GM21447 (cell line): ENCODE measurements around the gene ZNF521.

Experiments used
- ATAC-seq: cut with Tn5 transposase; IDR thresholded peaks from one replicate; pipeline ENCODE4 v1.9.1; 2021; ENCODE audit not compliant: unreplicated experiment

ZNF521 gene

GRCh38 chr18:25136416-25137196, 215.4 kb downstream of the ZNF521 start:
- no peak for ATAC-seq

- no peak for ATAC-seq
Measured at GRCh38 chr18:25134861-25135260, 217.1 kb downstream of the ZNF521 start.

- ATAC-seq, result no peak
Measured at GRCh38 chr18:25133879-25134278, 218.1 kb downstream of the ZNF521 start.

- no peak for ATAC-seq
Measured at GRCh38 chr18:25132786-25133496, 219.0 kb downstream of the ZNF521 start.

GRCh38 chr18:25126751-25127150, 225.2 kb downstream of the ZNF521 start:
- no peak for ATAC-seq

- ATAC-seq, result no peak
Measured at GRCh38 chr18:25125680-25126079, 226.3 kb downstream of the ZNF521 start.

GRCh38 chr18:25123438-25124232, 228.3 kb downstream of the ZNF521 start:
- no peak for ATAC-seq

GRCh38 chr18:25121442-25121841, 230.5 kb downstream of the ZNF521 start:
- no peak for ATAC-seq

GRCh38 chr18:25113566-25113965, 238.4 kb downstream of the ZNF521 start:
- no peak for ATAC-seq

- ATAC-seq, result no peak
Measured at GRCh38 chr18:25112821-25113434, 239.0 kb downstream of the ZNF521 start.

GRCh38 chr18:25111377-25112288, 240.3 kb downstream of the ZNF521 start:
- ATAC-seq, result no peak

GRCh38 chr18:25109484-25109883, 242.5 kb downstream of the ZNF521 start:
- ATAC-seq, result no peak

- no peak for ATAC-seq
Measured at GRCh38 chr18:25103468-25104155, 248.4 kb downstream of the ZNF521 start.

GRCh38 chr18:25102662-25103061, 249.3 kb downstream of the ZNF521 start:
- no peak for ATAC-seq

- ATAC-seq, result no peak
Measured at GRCh38 chr18:25100418-25100817, 251.5 kb downstream of the ZNF521 start.

- ATAC-seq, result no peak
Measured at GRCh38 chr18:25099895-25100294, 252.1 kb downstream of the ZNF521 start.

- no peak for ATAC-seq
Measured at GRCh38 chr18:25097569-25098056, 254.4 kb downstream of the ZNF521 start.

GRCh38 chr18:25097057-25097456, 254.9 kb downstream of the ZNF521 start:
- no peak for ATAC-seq

- no peak for ATAC-seq
Measured at GRCh38 chr18:25093141-25093540, 258.8 kb downstream of the ZNF521 start.
